H1 (cell line): ENCODE data around the gene UGT1A9. TPM values are rescaled to one million over a fixed set of nuclear protein-coding genes. Genes with fewer than 3 reads are reported as not detected.

Source experiments
- CTCF ChIA-PET: fragments of 300-600 bp; sonication (Branson Sonifier 250); formaldehyde crosslinking; loops from one replicate; lab custom pipeline; 2021; ENCODE audit not compliant: partially characterized antibody; lab: Charles Lee
- POLR2A ChIA-PET: fragments of 300-600 bp; sonication (Branson Sonifier 250); formaldehyde crosslinking; loops from one replicate; lab custom pipeline; 2021; ENCODE audit warnings: inconsistent platforms; ENCODE audit not compliant: partially characterized antibody; lab: Charles Lee
- DNase-seq, 2 experiments: peaks; one replicate each; pipeline versions ENCODE4 v3.0.0 to v3.0.0-alpha.2; 2010 to 2022; ENCODE audit warnings: low spot score in 2 of 2, low read depth in 1 of 2, mixed read lengths in 1 of 2
- FAIRE-seq: peaks from 2 replicates; lab custom pipeline; 2011; peaks lifted over from hg19 to GRCh38; lab: Jason Lieb, UNC
- H2AFZ ChIP-seq: 2 replicates; pipeline ENCODE4 v1.8.1; 2012; ENCODE audit warnings: low read length, inconsistent platforms
- H2AK5ac ChIP-seq: 2 replicates; pipeline ENCODE4 v1.6.1; 2013; ENCODE audit warnings: low read depth, low read length
- H2BK120ac ChIP-seq: replicated peaks from 2 replicates; pipeline ENCODE3; 2013; ENCODE audit warnings: low read depth, low read length, inconsistent platforms
- H2BK12ac ChIP-seq: 2 replicates; pipeline ENCODE4 v1.6.1; 2013; ENCODE audit warnings: low read depth, low read length
- H2BK15ac ChIP-seq: 2 replicates; pipeline ENCODE4 v1.6.1; 2013; ENCODE audit warnings: low read length
- H2BK20ac ChIP-seq: 2 replicates; pipeline ENCODE4 v1.6.1; 2013; ENCODE audit warnings: low read length
- H2BK5ac ChIP-seq: 2 replicates; pipeline ENCODE4 v1.6.1; 2013; ENCODE audit warnings: low read depth, low read length
- H3K14ac ChIP-seq: 2 replicates; pipeline ENCODE4 v1.6.1; 2013; ENCODE audit warnings: inconsistent platforms; ENCODE audit not compliant: insufficient read length
- H3K18ac ChIP-seq: 2 replicates; pipeline ENCODE4 v1.6.1; 2013; ENCODE audit warnings: low read length; ENCODE audit errors: extremely low read depth
- H3K23ac ChIP-seq: 2 replicates; pipeline ENCODE4 v1.6.1; 2013; ENCODE audit warnings: inconsistent platforms; ENCODE audit not compliant: insufficient read length
- H3K23me2 ChIP-seq: 2 replicates; pipeline ENCODE4 v1.6.1; 2013; ENCODE audit warnings: low read depth, low read length
- H3K27ac ChIP-seq: 2 replicates; pipeline ENCODE4 v1.6.1; 2011; ENCODE audit warnings: low read depth, low read length, inconsistent platforms
- H3K27me3 ChIP-seq, 4 experiments: replicated peaks in 1 of 4; 1 replicate in 1 of 4; 2 replicates in 3 of 4; pipeline versions ENCODE4 v1.6.1 to v1.8.1; 2011 to 2013; ENCODE audit warnings: low read length in 3 of 4, mild to moderate bottlenecking in 3 of 4, inconsistent platforms in 2 of 4, mixed read lengths in 2 of 4, moderate library complexity in 1 of 4; ENCODE audit not compliant: control insufficient read depth in 3 of 4, insufficient read depth in 3 of 4; ENCODE audit errors: extremely low read depth in 1 of 4
- H3K36me3 ChIP-seq, 4 experiments: 2 replicates each; pipeline versions ENCODE4 v1.6.1 to v1.8.1; 2011 to 2013; ENCODE audit warnings: mild to moderate bottlenecking in 4 of 4, low read length in 3 of 4, moderate library complexity in 2 of 4, control low read depth in 1 of 4, inconsistent platforms in 1 of 4; ENCODE audit not compliant: insufficient read depth in 4 of 4, control insufficient read depth in 2 of 4
- H3K4ac ChIP-seq: replicated peaks from 2 replicates; pipeline ENCODE3; 2013; ENCODE audit warnings: low read length, low read depth, mixed read lengths, inconsistent platforms; ENCODE audit not compliant: insufficient read length
- H3K4me1 ChIP-seq, 4 experiments: replicated peaks in 1 of 4; 1 replicate in 1 of 4; 2 replicates in 3 of 4; pipeline versions ENCODE4 v1.6.1 to v1.8.1; 2011 to 2013; ENCODE audit warnings: low read length in 3 of 4, inconsistent platforms in 2 of 4, mixed read lengths in 1 of 4; ENCODE audit not compliant: insufficient read depth in 4 of 4, control insufficient read depth in 3 of 4
- H3K4me2 ChIP-seq, 2 experiments: 2 replicates each; pipeline versions ENCODE4 v1.6.1 to v1.8.1; 2011 to 2013; ENCODE audit warnings: low read depth in 2 of 2, low read length in 2 of 2, control low read depth in 1 of 2, inconsistent platforms in 1 of 2, mild to moderate bottlenecking in 1 of 2; ENCODE audit not compliant: insufficient read depth in 1 of 2
- H3K4me3 ChIP-seq, 4 experiments: fragments of 200-600, 300-600 bp in 1 of 4; sonication (generic), shearing (Covaris generic), sonication (Bioruptor Twin) in 1 of 4; 2 replicates each; pipeline versions ENCODE4 v1.5.1 to v1.8.1; 2011 to 2016; ENCODE audit warnings: low read length in 4 of 4, low read depth in 3 of 4, control low read depth in 2 of 4, inconsistent platforms in 2 of 4, mild to moderate bottlenecking in 2 of 4, mixed read lengths in 1 of 4, moderate library complexity in 1 of 4; ENCODE audit not compliant: insufficient read depth in 2 of 4; ENCODE audit errors: extremely low read depth in 1 of 4
- H3K56ac ChIP-seq: replicated peaks from 2 replicates; pipeline ENCODE3; 2013; ENCODE audit warnings: low read depth, mild to moderate bottlenecking, mixed read lengths, low read length, inconsistent platforms; ENCODE audit not compliant: insufficient read length
- H3K79me1 ChIP-seq: 2 replicates; pipeline ENCODE4 v1.6.1; 2013; ENCODE audit warnings: low read depth, low read length, control low read depth
- H3K79me2 ChIP-seq, 2 experiments: 2 replicates each; pipeline versions ENCODE4 v1.6.1 to v1.8.1; 2012 to 2013; ENCODE audit warnings: low read length in 2 of 2, mild to moderate bottlenecking in 2 of 2, inconsistent platforms in 1 of 2; ENCODE audit not compliant: insufficient read depth in 2 of 2, control insufficient read depth in 1 of 2
- H3K9ac ChIP-seq, 4 experiments: replicated peaks in 1 of 4; 1 replicate in 1 of 4; 2 replicates in 3 of 4; pipeline versions ENCODE4 v1.6.1 to v1.8.1; 2011 to 2013; ENCODE audit warnings: low read depth in 3 of 4, low read length in 3 of 4, control low read depth in 2 of 4, mild to moderate bottlenecking in 2 of 4, moderate library complexity in 2 of 4, inconsistent platforms in 1 of 4; ENCODE audit errors: extremely low read depth in 1 of 4
- H3K9me3 ChIP-seq, 2 experiments: 2 replicates each; pipeline versions ENCODE4 v1.6.1 to v1.8.1; 2012 to 2013; ENCODE audit warnings: mild to moderate bottlenecking in 2 of 2, moderate library complexity in 2 of 2, control low read depth in 1 of 2, inconsistent platforms in 1 of 2, low read depth in 1 of 2, low read length in 1 of 2, mixed read lengths in 1 of 2; ENCODE audit not compliant: insufficient read depth in 2 of 2
- H4K20me1 ChIP-seq, 2 experiments: replicated peaks in 1 of 2; 2 replicates each; pipeline versions ENCODE3 to v1.8.1; 2011 to 2013; ENCODE audit warnings: inconsistent platforms in 2 of 2, low read length in 2 of 2, mild to moderate bottlenecking in 1 of 2; ENCODE audit not compliant: insufficient read depth in 2 of 2, control insufficient read depth in 1 of 2
- H4K5ac ChIP-seq: 2 replicates; pipeline ENCODE4 v1.6.1; 2013; ENCODE audit warnings: low read length, low read depth, mixed read lengths, inconsistent platforms; ENCODE audit not compliant: insufficient read length
- H4K8ac ChIP-seq: 2 replicates; pipeline ENCODE4 v1.8.0; 2013; ENCODE audit warnings: mild to moderate bottlenecking, moderate library complexity, low read length, inconsistent platforms; ENCODE audit not compliant: insufficient read depth; ENCODE audit errors: extremely low read depth
- H4K91ac ChIP-seq: replicated peaks from 2 replicates; pipeline ENCODE3; 2013; ENCODE audit warnings: low read length, mixed read lengths, inconsistent platforms; ENCODE audit not compliant: insufficient read length
- KDM5A ChIP-seq: fragments of 200-600 bp; IDR thresholded peaks from 2 replicates; pipeline ENCODE4 v1.7.1; 2012; ENCODE audit warnings: mild to moderate bottlenecking, low read length, inconsistent platforms, mixed read lengths
- RFX5 ChIP-seq: IDR thresholded peaks from 2 replicates; pipeline ENCODE4 v1.6.1; 2011; ENCODE audit warnings: low read depth, low read length, improper control_type of control experiment, borderline replicate concordance
- SAP30 ChIP-seq: fragments of 300-600 bp; sonication (generic); IDR thresholded peaks from 2 replicates; pipeline ENCODE4 v1.7.1; 2012; ENCODE audit warnings: low read length, moderate library complexity, mild to moderate bottlenecking, inconsistent platforms; ENCODE audit not compliant: insufficient read depth, insufficient replicate concordance
- WGBS, 2 experiments: shearing (Covaris generic) in 1 of 2; methylation state at CpG; one replicate each; pipeline versions ENCODE4 v1.1.6 to v1.1.7; 2013 to 2015; ENCODE audit warnings: low lambda C conversion rate in 2 of 2, mixed read lengths in 2 of 2, inconsistent platforms in 1 of 2, low coverage in 1 of 2, missing lambda C conversion rate in 1 of 2; ENCODE audit not compliant: insufficient replicate concordance in 2 of 2, insufficient coverage in 1 of 2, insufficient read length in 1 of 2; ENCODE audit errors: extremely low coverage in 1 of 2, missing lambda C conversion rate in 1 of 2; 5-methylcytosine and 5-hydroxymethylcytosine counted together
- polyA plus RNA-seq, 7 experiments: library from polyadenylated mRNA; depleted of rRNA in 3 of 7; stranded (reverse) in 5 of 7; unstranded in 2 of 7; fragments of >200 nt in 5 of 7; fragments of 200-250 nt in 2 of 7; gene quantifications; 1 replicate in 5 of 7; 2 replicates in 1 of 7; 4 replicates in 1 of 7; pipeline versions ENCODE4 v1.2.1 to v1.2.3, GENCODE V29; 2011 to 2013; ENCODE audit warnings: missing spikeins in 2 of 7, mixed read lengths in 2 of 7
- total RNA-seq: library from RNA; stranded (reverse); fragmentation: NEBNext Ultra II Directional; extraction: Animal tissue kit (Norgen Biotek cat#: 25700); gene quantifications from 2 replicates; pipeline ENCODE4 v1.2.1, GENCODE V29; 2021
- TF ChIP-seq, protein P1 (sequence below): IDR thresholded peaks from 2 replicates; pipeline ENCODE4 v1.6.1; 2012; ENCODE audit warnings: inconsistent platforms

UGT1A9 gene
- total and polyA plus RNA-seq, 2 of the 8 experiments (the other 6 are each of a cell fraction or from before 2014, with no cell fraction given): not detected

- H4K8ac ChIP-seq: no peak overlapping the region
- peaks cover 18 to 32% of the 10 kb centered on the region in 2 experiments for H3K9me3 ChIP-seq
- no peaks in the 10 kb centered on the region for H3K27me3 ChIP-seq
- H3K56ac ChIP-seq: no peak overlapping the region
- ChIA-PET CTCF (interaction anchor here (0.8 kb wide), 1 partner anchor 86 kb away, joined by 4 read pairs; no protein-coding TSS in a partner anchor), POLR2A (no interaction called here)
- no peak overlapping the region for H2AFZ ChIP-seq
- H2AK5ac ChIP-seq: no peak overlapping the region
- no peak overlapping the region for H3K4me3 ChIP-seq
- H3K14ac ChIP-seq: no peak overlapping the region
- TF ChIP-seq KDM5A (no peak), RFX5 (no peak), SAP30 (no peak)
- TF ChIP-seq, protein P1, sequence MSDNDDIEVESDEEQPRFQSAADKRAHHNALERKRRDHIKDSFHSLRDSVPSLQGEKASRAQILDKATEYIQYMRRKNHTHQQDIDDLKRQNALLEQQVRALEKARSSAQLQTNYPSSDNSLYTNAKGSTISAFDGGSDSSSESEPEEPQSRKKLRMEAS: no peak
- H3K4ac ChIP-seq: no peak overlapping the region
- no peaks in the 10 kb centered on the region for H3K36me3 ChIP-seq
- H4K5ac ChIP-seq: no peak overlapping the region
- no peaks in the 10 kb centered on the region for H3K4me1 ChIP-seq
- no peak overlapping the region for H4K91ac ChIP-seq
- no peak overlapping the region for H3K27ac ChIP-seq
- H2BK5ac ChIP-seq: no peak overlapping the region
- H3K18ac ChIP-seq: no peak overlapping the region
- no peak overlapping the region for H2BK15ac ChIP-seq
- H3K9ac ChIP-seq: no peak overlapping the region
- no peaks in the 10 kb centered on the region for H4K20me1 ChIP-seq
- WGBS, 2 experiments: 79% methylated on average over 2 of the region's 6 CpGs; no CpG with 5 or more reads in 1 of the 2 experiments
- H3K23ac ChIP-seq: no peak overlapping the region
- no peak overlapping the region for H3K4me2 ChIP-seq
- H3K79me2 ChIP-seq: no peaks in the 10 kb centered on the region
- no peak overlapping the region for H2BK120ac ChIP-seq
- H2BK20ac ChIP-seq: no peak overlapping the region
- no peaks in the 10 kb centered on the region for H3K23me2 ChIP-seq
- H3K79me1 ChIP-seq: no peaks in the 10 kb centered on the region
- FAIRE-seq (no peak), DNase-seq (no peak)
- H2BK12ac ChIP-seq: no peak overlapping the region
These were observed 75.5 kb downstream of the UGT1A9 start for GRCh38 chr2:233747283-233747544.
